ENCODE results near the gene SLC39A11. TPM values are rescaled to one million over a fixed set of nuclear protein-coding genes. Genes with fewer than 3 reads are reported as not detected.
A peak's percentile ranks its signal among the peaks of the same experiment; 100 is the strongest.

Gene SLC39A11
- total RNA-seq, 1 donor from 2014 or later = 16.3 TPM

- Mint-ChIP-seq H3K27ac (ENCODE audit: unreplicated experiment) (no peak overlapping the region), H3K36me3 (ENCODE audit: unreplicated experiment) (no peaks in the 10 kb centered on the region), H3K4me3 (ENCODE audit: unreplicated experiment) (no peak overlapping the region), H3K27me3 (ENCODE audit: unreplicated experiment) (peaks cover 8% of the 10 kb centered on the region), H3K4me1 (ENCODE audit: low read depth, unreplicated experiment) (peaks cover 44% of the 10 kb centered on the region), H3K9me3 (ENCODE audit: unreplicated experiment) (no peaks in the 10 kb centered on the region)
- TF ChIP-seq CTCF (IDR thresholded peaks at IDR 0.05; ENCODE audit: partially characterized antibody, unreplicated experiment) = no peak
- DNase-seq = no peak
These were observed 120.1 kb downstream of the SLC39A11 start for GRCh38 chr17:72972263-72972951.

GRCh38 chr17:72971226-72971880 lies 121.1 kb downstream of the SLC39A11 start:
- Mint-ChIP-seq H3K4me1 (ENCODE audit: low read depth, unreplicated experiment) (peaks cover 37% of the 10 kb centered on the region), H3K27me3 (ENCODE audit: unreplicated experiment) (peaks cover 10% of the 10 kb centered on the region), H3K4me3 (ENCODE audit: unreplicated experiment) (no peak overlapping the region), H3K27ac (ENCODE audit: unreplicated experiment) (peak overlapping the region; percentile 6), H3K36me3 (ENCODE audit: unreplicated experiment) (peaks cover 4% of the 10 kb centered on the region), H3K9me3 (ENCODE audit: unreplicated experiment) (peaks cover 2% of the 10 kb centered on the region)
- no peak for TF ChIP-seq CTCF (IDR thresholded peaks at IDR 0.05; ENCODE audit: partially characterized antibody, unreplicated experiment)
- no peak for DNase-seq

- H3K9me3 Mint-ChIP-seq (ENCODE audit: unreplicated experiment) = peaks cover 2% of the 10 kb centered on the region
- no peak for DNase-seq
- H3K4me1 Mint-ChIP-seq (ENCODE audit: low read depth, unreplicated experiment) = peaks cover 37% of the 10 kb centered on the region
- H3K27ac Mint-ChIP-seq (ENCODE audit: unreplicated experiment) = peak overlapping the region; percentile 0
- H3K4me3 Mint-ChIP-seq (ENCODE audit: unreplicated experiment) = peak overlapping the region; percentile 10
- H3K27me3 Mint-ChIP-seq (ENCODE audit: unreplicated experiment) = peaks cover 10% of the 10 kb centered on the region
- TF ChIP-seq CTCF (IDR thresholded peaks at IDR 0.05; ENCODE audit: partially characterized antibody, unreplicated experiment) = no peak
- peaks cover 4% of the 10 kb centered on the region for H3K36me3 Mint-ChIP-seq (ENCODE audit: unreplicated experiment)
These were observed 121.7 kb downstream of the SLC39A11 start for GRCh38 chr17:72970797-72971196.

GRCh38 chr17:72970246-72970645 lies 122.2 kb downstream of the SLC39A11 start:
- H3K9me3 Mint-ChIP-seq (ENCODE audit: unreplicated experiment) = peaks cover 2% of the 10 kb centered on the region
- peaks cover 10% of the 10 kb centered on the region for H3K27me3 Mint-ChIP-seq (ENCODE audit: unreplicated experiment)
- H3K4me1 Mint-ChIP-seq (ENCODE audit: low read depth, unreplicated experiment) = peaks cover 37% of the 10 kb centered on the region
- no peak overlapping the region for H3K4me3 Mint-ChIP-seq (ENCODE audit: unreplicated experiment)
- no peak for DNase-seq
- TF ChIP-seq CTCF (IDR thresholded peaks at IDR 0.05; ENCODE audit: partially characterized antibody, unreplicated experiment) = no peak
- H3K36me3 Mint-ChIP-seq (ENCODE audit: unreplicated experiment) = peaks cover 4% of the 10 kb centered on the region
- peak overlapping the region; percentile 26 for H3K27ac Mint-ChIP-seq (ENCODE audit: unreplicated experiment)

GRCh38 chr17:72969293-72969906 lies 123.1 kb downstream of the SLC39A11 start:
- H3K4me3 Mint-ChIP-seq (ENCODE audit: unreplicated experiment) = no peak overlapping the region
- H3K27me3 Mint-ChIP-seq (ENCODE audit: unreplicated experiment) = peaks cover 9% of the 10 kb centered on the region
- no peak for DNase-seq
- peaks cover 2% of the 10 kb centered on the region for H3K9me3 Mint-ChIP-seq (ENCODE audit: unreplicated experiment)
- peaks cover 37% of the 10 kb centered on the region for H3K4me1 Mint-ChIP-seq (ENCODE audit: low read depth, unreplicated experiment)
- no peak for TF ChIP-seq CTCF (IDR thresholded peaks at IDR 0.05; ENCODE audit: partially characterized antibody, unreplicated experiment)
- peaks cover 4% of the 10 kb centered on the region for H3K36me3 Mint-ChIP-seq (ENCODE audit: unreplicated experiment)
- no peak overlapping the region for H3K27ac Mint-ChIP-seq (ENCODE audit: unreplicated experiment)
